Activated naive CD8-positive, alpha-beta T cell (primary cell): ENCODE data around the gene IL12A.

Source experiments
- H3K27ac Mint-ChIP-seq: one replicate; pipeline ENCODE4 v1.8.0; 2021; ENCODE audit warnings: mixed read lengths
- H3K27me3 Mint-ChIP-seq: one replicate; pipeline ENCODE4 v1.8.0; 2021; ENCODE audit warnings: mixed read lengths
- H3K36me3 Mint-ChIP-seq: one replicate; pipeline ENCODE4 v1.8.0; 2021; ENCODE audit warnings: mixed read lengths
- H3K4me1 Mint-ChIP-seq: one replicate; pipeline ENCODE4 v1.8.0; 2021; ENCODE audit warnings: low read depth, mixed read lengths
- H3K4me3 Mint-ChIP-seq: one replicate; pipeline ENCODE4 v1.8.0; 2021; ENCODE audit warnings: mild to moderate bottlenecking, mixed read lengths
- H3K9me3 Mint-ChIP-seq: one replicate; pipeline ENCODE4 v1.8.0; 2021; ENCODE audit warnings: low read depth, mixed read lengths

The IL12A gene

GRCh38 chr3:160003520-160004128 is 15.0 kb downstream of the IL12A start:
- H3K4me3 Mint-ChIP-seq = no peak overlapping the region
- peaks cover 3% of the 10 kb centered on the region for H3K27me3 Mint-ChIP-seq
- H3K36me3 Mint-ChIP-seq = no peaks in the 10 kb centered on the region
- H3K27ac Mint-ChIP-seq = no peak overlapping the region
- no peaks in the 10 kb centered on the region for H3K9me3 Mint-ChIP-seq
- no peaks in the 10 kb centered on the region for H3K4me1 Mint-ChIP-seq

- Mint-ChIP-seq H3K27me3 (peaks cover 3% of the 10 kb centered on the region), H3K4me1 (no peaks in the 10 kb centered on the region), H3K36me3 (no peaks in the 10 kb centered on the region), H3K27ac (no peak overlapping the region), H3K4me3 (no peak overlapping the region), H3K9me3 (no peaks in the 10 kb centered on the region)
Measured at GRCh38 chr3:160005004-160005403, 16.4 kb downstream of the IL12A start.

DNA sequence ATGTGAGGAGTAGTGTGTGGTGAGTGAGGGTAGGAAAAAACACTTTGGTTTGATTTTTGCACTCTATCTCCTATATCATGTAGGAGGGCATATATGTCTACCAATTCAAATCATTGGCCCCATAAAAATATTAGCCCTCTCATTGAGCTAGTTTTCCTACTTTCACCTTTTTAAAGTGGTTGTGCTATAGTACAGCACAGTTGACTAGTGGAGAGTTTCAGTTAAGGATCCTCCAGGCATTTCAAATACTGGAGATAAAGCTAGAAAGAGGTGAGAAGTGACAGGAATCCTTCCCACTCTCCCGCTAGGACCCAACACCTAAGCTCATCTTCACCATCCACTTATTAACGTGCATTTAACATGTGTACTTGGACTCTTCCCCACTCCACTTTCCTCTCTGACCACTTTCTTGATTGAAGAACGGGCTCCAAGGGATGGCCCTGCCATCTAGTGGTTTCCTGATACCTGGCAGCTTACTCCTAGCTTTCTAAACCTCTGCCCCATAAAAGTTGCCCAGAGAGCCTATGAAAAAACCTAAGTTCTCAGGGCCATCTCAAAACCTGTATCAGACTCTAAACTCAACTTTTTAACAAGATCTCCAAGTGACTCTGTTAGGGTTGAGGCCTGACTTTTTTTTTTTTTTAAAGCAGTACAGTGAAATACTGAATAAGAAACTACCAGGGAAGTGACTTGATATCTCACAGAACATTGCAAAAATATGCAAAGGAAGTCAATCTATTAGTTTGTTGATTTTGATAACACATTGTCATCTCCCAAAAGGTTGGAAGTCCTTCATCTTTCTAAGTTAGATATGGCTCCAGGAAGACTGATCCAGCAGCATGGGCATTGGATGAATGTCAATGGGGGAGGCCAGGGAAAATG is 17.9 kb downstream of the IL12A start:
- peaks cover 2% of the 10 kb centered on the region for H3K27me3 Mint-ChIP-seq
- H3K36me3 Mint-ChIP-seq = no peaks in the 10 kb centered on the region
- H3K4me3 Mint-ChIP-seq = no peak overlapping the region
- no peaks in the 10 kb centered on the region for H3K9me3 Mint-ChIP-seq
- H3K27ac Mint-ChIP-seq = no peak overlapping the region
- no peaks in the 10 kb centered on the region for H3K4me1 Mint-ChIP-seq

- peaks cover 4% of the 10 kb centered on the region for H3K4me1 Mint-ChIP-seq
- H3K27ac Mint-ChIP-seq = no peak overlapping the region
- H3K27me3 Mint-ChIP-seq = peaks cover 2% of the 10 kb centered on the region
- no peak overlapping the region for H3K4me3 Mint-ChIP-seq
- no peaks in the 10 kb centered on the region for H3K36me3 Mint-ChIP-seq
- H3K9me3 Mint-ChIP-seq = no peaks in the 10 kb centered on the region
Measured at GRCh38 chr3:160008961-160009360, 20.3 kb downstream of the IL12A start.

DNA sequence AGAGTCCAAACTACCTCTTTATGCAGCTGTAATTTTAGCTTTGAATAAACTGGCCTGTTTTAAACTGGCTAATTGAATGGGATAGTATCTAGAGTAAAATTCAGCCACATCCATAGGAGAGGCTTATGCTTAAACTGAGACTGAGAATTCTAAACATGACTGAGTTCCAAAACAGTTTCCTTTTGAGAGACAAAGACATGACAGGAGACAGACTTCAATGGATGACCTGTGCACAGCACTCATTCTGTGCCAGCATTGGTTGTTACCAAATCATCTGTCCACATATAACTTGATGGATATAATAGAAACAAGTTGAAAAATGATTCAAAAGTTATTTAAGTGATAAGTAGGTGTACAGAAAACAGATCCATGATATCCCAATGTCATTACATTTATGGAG is 20.9 kb downstream of the IL12A start:
- Mint-ChIP-seq H3K9me3 (no peaks in the 10 kb centered on the region), H3K4me1 (peaks cover 4% of the 10 kb centered on the region), H3K4me3 (no peak overlapping the region), H3K36me3 (no peaks in the 10 kb centered on the region), H3K27ac (no peak overlapping the region), H3K27me3 (peaks cover 2% of the 10 kb centered on the region)

DNA sequence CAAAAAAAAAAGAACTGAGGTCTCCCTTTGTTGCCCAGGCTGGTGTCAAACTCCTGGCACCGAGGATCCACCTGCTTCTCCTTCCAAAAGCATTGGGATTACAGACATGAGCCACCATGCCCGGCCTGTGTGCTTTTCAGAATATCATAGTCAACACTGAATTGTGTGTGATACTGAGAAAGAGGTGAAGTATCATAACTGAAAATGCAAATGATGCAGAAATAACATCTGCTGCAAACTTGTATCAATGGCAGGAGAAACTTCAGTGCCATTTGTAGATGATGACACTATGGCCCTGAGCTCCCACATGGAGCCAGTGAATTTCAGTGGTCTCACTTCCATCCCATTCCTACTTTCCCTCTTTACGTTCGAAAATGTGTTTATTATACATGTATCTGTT is 21.9 kb downstream of the IL12A start:
- no peaks in the 10 kb centered on the region for H3K36me3 Mint-ChIP-seq
- peaks cover 2% of the 10 kb centered on the region for H3K27me3 Mint-ChIP-seq
- peaks cover 4% of the 10 kb centered on the region for H3K4me1 Mint-ChIP-seq
- no peaks in the 10 kb centered on the region for H3K9me3 Mint-ChIP-seq
- H3K4me3 Mint-ChIP-seq = no peak overlapping the region
- no peak overlapping the region for H3K27ac Mint-ChIP-seq

DNA sequence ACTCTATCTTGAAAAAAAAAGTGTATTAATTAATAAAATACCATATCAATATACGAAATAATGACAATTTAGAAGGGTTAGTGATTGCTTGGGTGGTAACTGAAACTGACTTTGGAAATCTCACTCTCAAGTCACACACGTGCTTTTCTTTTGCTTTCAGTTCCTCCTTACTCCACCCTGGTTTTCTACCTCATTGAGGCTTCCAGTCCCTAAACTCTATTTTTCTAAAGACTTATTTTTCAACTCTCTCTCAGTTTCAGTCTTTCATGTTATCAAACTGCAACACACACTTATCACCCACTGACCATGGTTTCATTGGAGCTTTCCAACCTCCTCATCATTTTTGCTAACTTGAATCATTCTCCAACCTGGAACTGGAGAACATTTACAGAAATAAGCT is 23.5 kb downstream of the IL12A start:
- no peak overlapping the region for H3K27ac Mint-ChIP-seq
- H3K4me1 Mint-ChIP-seq = peaks cover 4% of the 10 kb centered on the region
- H3K9me3 Mint-ChIP-seq = no peaks in the 10 kb centered on the region
- no peak overlapping the region for H3K4me3 Mint-ChIP-seq
- H3K36me3 Mint-ChIP-seq = no peaks in the 10 kb centered on the region
- H3K27me3 Mint-ChIP-seq = no peaks in the 10 kb centered on the region

GRCh38 chr3:160016972-160017371 is 28.3 kb downstream of the IL12A start:
- Mint-ChIP-seq H3K9me3 (no peaks in the 10 kb centered on the region), H3K4me1 (peaks cover 4% of the 10 kb centered on the region), H3K27ac (no peak overlapping the region), H3K36me3 (no peaks in the 10 kb centered on the region), H3K4me3 (no peak overlapping the region), H3K27me3 (no peaks in the 10 kb centered on the region)

DNA sequence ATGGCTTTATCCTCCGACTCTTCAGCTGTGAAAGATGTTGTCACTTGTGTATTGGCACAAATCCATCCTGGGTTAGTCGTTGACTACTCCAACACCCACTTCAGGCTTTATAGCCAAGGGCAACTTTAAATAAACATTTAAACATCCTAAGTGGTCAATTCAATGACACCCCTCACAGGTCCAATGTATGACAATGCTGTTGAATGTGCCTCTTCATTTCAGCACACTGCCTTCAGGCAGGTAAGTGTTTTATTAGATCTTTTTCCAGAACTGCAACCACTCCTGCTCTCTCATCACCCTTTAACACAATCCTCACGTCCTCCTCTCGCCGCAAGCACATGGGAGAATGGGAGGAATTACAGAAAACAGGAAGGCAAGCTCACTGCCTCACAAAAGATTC is 30.3 kb downstream of the IL12A start:
- peaks cover 3% of the 10 kb centered on the region for H3K27me3 Mint-ChIP-seq
- H3K36me3 Mint-ChIP-seq = no peaks in the 10 kb centered on the region
- no peak overlapping the region for H3K4me3 Mint-ChIP-seq
- H3K9me3 Mint-ChIP-seq = no peaks in the 10 kb centered on the region
- no peaks in the 10 kb centered on the region for H3K4me1 Mint-ChIP-seq
- H3K27ac Mint-ChIP-seq = no peak overlapping the region

DNA sequence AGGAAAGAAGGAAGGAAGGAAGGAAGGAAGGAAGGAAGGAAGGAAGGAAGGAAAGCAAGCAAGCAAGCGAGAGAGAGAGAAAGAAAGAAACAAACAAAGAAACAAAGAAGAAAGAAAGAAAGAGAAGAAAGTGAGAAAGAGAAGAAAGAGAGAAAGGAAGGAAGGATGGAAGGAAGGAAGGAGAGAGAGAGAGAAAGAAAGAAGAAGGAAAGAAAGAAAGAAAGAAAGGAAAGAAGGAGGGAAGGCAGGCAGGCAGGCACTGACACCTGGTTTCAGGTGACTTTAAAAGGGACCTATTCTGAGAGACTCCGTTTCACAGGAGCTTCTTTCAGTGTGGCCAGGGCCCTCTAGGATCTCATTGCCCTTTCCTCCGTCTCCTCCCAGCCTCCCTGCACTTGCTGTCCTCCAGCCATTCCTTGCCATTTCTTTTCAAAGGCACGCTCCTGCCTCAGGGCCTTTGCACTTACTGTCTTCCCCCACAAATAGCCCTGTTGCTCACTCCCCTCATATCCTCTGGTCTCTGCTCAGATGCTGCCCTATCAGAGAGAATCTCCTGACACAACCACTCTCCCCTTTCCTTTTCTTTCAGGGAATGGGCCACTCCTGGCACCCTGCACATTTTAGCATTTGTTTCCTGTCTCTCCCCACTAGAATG is 31.5 kb downstream of the IL12A start:
- Mint-ChIP-seq H3K9me3 (no peaks in the 10 kb centered on the region), H3K27me3 (peaks cover 3% of the 10 kb centered on the region), H3K36me3 (no peaks in the 10 kb centered on the region), H3K4me3 (no peak overlapping the region), H3K4me1 (no peaks in the 10 kb centered on the region), H3K27ac (no peak overlapping the region)

GRCh38 chr3:160022068-160022467 is 33.4 kb downstream of the IL12A start:
- Mint-ChIP-seq H3K9me3 (no peaks in the 10 kb centered on the region), H3K36me3 (no peaks in the 10 kb centered on the region), H3K27me3 (peaks cover 3% of the 10 kb centered on the region), H3K4me3 (no peak overlapping the region), H3K4me1 (no peaks in the 10 kb centered on the region), H3K27ac (no peak overlapping the region)

DNA sequence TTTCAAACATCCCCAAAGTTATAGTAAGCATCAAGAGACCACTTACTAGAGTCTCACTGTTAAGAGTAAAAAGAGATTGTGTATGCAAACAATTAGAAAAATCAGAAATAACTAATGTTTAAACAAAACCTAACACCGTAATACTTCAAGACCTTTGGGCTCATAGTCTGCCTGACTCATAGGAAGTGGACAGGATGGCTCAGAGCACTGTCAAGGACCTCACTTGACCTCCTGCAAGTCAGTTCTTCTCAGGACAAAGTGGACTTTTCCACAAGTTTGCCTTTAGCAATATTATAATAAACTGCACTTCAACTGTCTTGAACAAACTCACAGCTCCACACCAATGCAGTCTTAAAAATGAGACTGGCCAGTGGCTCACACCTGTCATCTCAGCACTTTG is 34.8 kb downstream of the IL12A start:
- H3K27me3 Mint-ChIP-seq = peaks cover 3% of the 10 kb centered on the region
- no peak overlapping the region for H3K4me3 Mint-ChIP-seq
- H3K27ac Mint-ChIP-seq = no peak overlapping the region
- H3K9me3 Mint-ChIP-seq = no peaks in the 10 kb centered on the region
- H3K4me1 Mint-ChIP-seq = peaks cover 4% of the 10 kb centered on the region
- no peaks in the 10 kb centered on the region for H3K36me3 Mint-ChIP-seq

GRCh38 chr3:160027541-160028195 is 39.0 kb downstream of the IL12A start:
- Mint-ChIP-seq H3K4me3 (no peak overlapping the region), H3K9me3 (no peaks in the 10 kb centered on the region), H3K27ac (no peak overlapping the region), H3K27me3 (no peaks in the 10 kb centered on the region), H3K4me1 (peaks cover 4% of the 10 kb centered on the region), H3K36me3 (no peaks in the 10 kb centered on the region)

- Mint-ChIP-seq H3K4me3 (no peak overlapping the region), H3K27me3 (peaks cover 16% of the 10 kb centered on the region), H3K9me3 (no peaks in the 10 kb centered on the region), H3K4me1 (no peaks in the 10 kb centered on the region), H3K27ac (no peak overlapping the region), H3K36me3 (no peaks in the 10 kb centered on the region)
Measured at GRCh38 chr3:160035757-160036156, 47.1 kb downstream of the IL12A start.
